Endothelial cell of umbilical vein (primary cell): Measurements from ENCODE around the gene RETREG2. TPM values are rescaled to one million over a fixed set of nuclear protein-coding genes. Genes with fewer than 3 reads are reported as not detected.

Source experiments
- BruUV-seq: library from RNA; stranded (reverse); fragments of 400-500 nt; replicated peaks from 2 replicates; lab custom pipeline; 2021; lab: Mats Ljungman, UMichigan
- CTCF ChIA-PET: fragments of 300-600, 350-600 bp; sonication (Branson Sonifier 250); formaldehyde crosslinking; loops from one replicate; lab custom pipeline; 2021; ENCODE audit warnings: antibody characterized with exemption, inconsistent platforms; lab: Charles Lee
- POLR2A ChIA-PET: fragments of 300-600, 350-600 bp; sonication (Branson Sonifier 250); formaldehyde crosslinking; loops from one replicate; lab custom pipeline; 2021; ENCODE audit warnings: antibody characterized with exemption, inconsistent platforms; lab: Charles Lee
- DNase-seq: peaks from one replicate; pipeline ENCODE4 v3.0.0-alpha.2; 2011; ENCODE audit warnings: low read depth, low spot score
- FAIRE-seq: peaks from 2 replicates; lab custom pipeline; 2011; peaks lifted over from hg19 to GRCh38; lab: Jason Lieb, UNC
- H2AFZ ChIP-seq: 2 replicates; pipeline ENCODE4 v1.6.0; 2012; ENCODE audit warnings: low read depth, low read length, control low read depth, inconsistent platforms
- H3K27ac ChIP-seq: 2 replicates; pipeline ENCODE4 v1.5.1; 2011; ENCODE audit warnings: low read depth, mild to moderate bottlenecking, control low read depth, low read length, moderate library complexity; ENCODE audit not compliant: insufficient read depth
- H3K27me3 ChIP-seq, 2 experiments: 2 replicates each; pipeline versions ENCODE4 v1.6.0 to v1.6.1; 2011; ENCODE audit warnings: low read length in 2 of 2, mixed read lengths in 1 of 2; ENCODE audit not compliant: control insufficient read depth in 2 of 2, insufficient read depth in 2 of 2
- H3K36me3 ChIP-seq, 2 experiments: 2 replicates in 1 of 2; 3 replicates in 1 of 2; pipeline ENCODE4 v1.5.1; 2011; ENCODE audit warnings: low read length in 2 of 2, mild to moderate bottlenecking in 1 of 2, moderate library complexity in 1 of 2; ENCODE audit not compliant: control insufficient read depth in 2 of 2, insufficient read depth in 2 of 2; ENCODE audit errors: extremely low read depth in 1 of 2
- H3K4me1 ChIP-seq: 3 replicates; pipeline ENCODE4 v1.5.1; 2011; ENCODE audit warnings: mild to moderate bottlenecking, low read length; ENCODE audit not compliant: control insufficient read depth, insufficient read depth; ENCODE audit errors: extremely low read depth
- H3K4me2 ChIP-seq: 2 replicates; pipeline ENCODE4 v1.6.1; 2011; ENCODE audit warnings: low read length, control low read depth, mixed read lengths; ENCODE audit not compliant: insufficient read depth
- H3K4me3 ChIP-seq, 3 experiments: fragments of 200-600 bp in 1 of 3; sonication (generic), shearing (Covaris generic) in 1 of 3; replicated peaks in 1 of 3; 2 replicates each; pipeline ENCODE4 v1.5.1; 2011 to 2016; ENCODE audit warnings: control low read depth in 3 of 3, low read length in 3 of 3, mild to moderate bottlenecking in 2 of 3, inconsistent platforms in 1 of 3, low read depth in 1 of 3, moderate library complexity in 1 of 3; ENCODE audit not compliant: insufficient read depth in 1 of 3
- H3K79me2 ChIP-seq: 2 replicates; pipeline ENCODE4 v1.6.0; 2012; ENCODE audit warnings: low read length, inconsistent platforms; ENCODE audit not compliant: control insufficient read depth, insufficient read depth
- H3K9ac ChIP-seq: replicated peaks from 2 replicates; pipeline ENCODE3; 2011; ENCODE audit warnings: low read length, control low read depth; ENCODE audit not compliant: insufficient read depth; ENCODE audit errors: extremely low read depth
- H3K9me1 ChIP-seq: replicated peaks from 3 replicates; pipeline ENCODE4 v1.6.0; 2011; ENCODE audit warnings: mild to moderate bottlenecking, low read length; ENCODE audit not compliant: control insufficient read depth, insufficient read depth; ENCODE audit errors: extremely low read depth
- H3K9me3 ChIP-seq: replicated peaks from 2 replicates; pipeline ENCODE4 v1.5.1; 2012; ENCODE audit warnings: low read length, inconsistent platforms; ENCODE audit not compliant: control insufficient read depth, insufficient read depth
- H4K20me1 ChIP-seq: replicated peaks from 2 replicates; pipeline ENCODE3; 2011; ENCODE audit warnings: mild to moderate bottlenecking, low read length; ENCODE audit not compliant: control insufficient read depth, insufficient read depth; ENCODE audit errors: extremely low read depth
- EZH2 ChIP-seq: IDR thresholded peaks from 2 replicates; pipeline ENCODE4 v1.6.1; 2012; ENCODE audit warnings: borderline replicate concordance, low read depth, mild to moderate bottlenecking, moderate library complexity, low read length, inconsistent platforms; ENCODE audit not compliant: severe bottlenecking
- JUN ChIP-seq: IDR thresholded peaks from 2 replicates; pipeline ENCODE4 v1.6.1; 2011; ENCODE audit warnings: borderline replicate concordance, low read depth; ENCODE audit not compliant: insufficient read length, insufficient read depth
- MAX ChIP-seq: IDR thresholded peaks from 2 replicates; pipeline ENCODE4 v1.6.1; 2011; ENCODE audit not compliant: insufficient read depth, insufficient read length
- MYC ChIP-seq: IDR thresholded peaks from one replicate; pipeline ENCODE4 v1.6.1; 2011; ENCODE audit warnings: mild to moderate bottlenecking, low read depth, low read length
- POLR2A ChIP-seq: IDR thresholded peaks from 2 replicates; pipeline ENCODE4 v1.6.1; 2012; ENCODE audit warnings: low read depth, mild to moderate bottlenecking, control low read depth, low read length
- POLR2AphosphoS5 ChIP-seq: IDR thresholded peaks from 2 replicates; pipeline ENCODE4 v1.6.1; 2012; ENCODE audit warnings: low read depth, mild to moderate bottlenecking, control low read depth, low read length, moderate library complexity; ENCODE audit not compliant: insufficient read depth
- dilution Hi-C: fragments of 300-500 bp; cut with MboI; formaldehyde crosslinking; loops from one replicate; pipeline ENCODE4 v1.15.0; 2019; ENCODE audit warnings: low sequenced_read_pairs; ENCODE audit not compliant: extremely low pct_ligation_motif_present
- intact Hi-C: fragments of 100-400 bp; cut with micrococcal nuclease; formaldehyde crosslinking; loops from one replicate; pipeline ENCODE4 v1.10.0; 2022
- polyA plus RNA-seq, 4 experiments: library from polyadenylated mRNA; depleted of rRNA in 3 of 4; stranded (reverse) in 3 of 4; unstranded in 1 of 4; fragments of >200 nt; gene quantifications; 2 replicates each; pipeline versions ENCODE4 v1.2.1 to v1.2.3, GENCODE V29; 2011 to 2012; ENCODE audit warnings: missing spikeins in 1 of 4
- total RNA-seq: library from RNA; stranded (reverse); gene quantifications from 2 replicates; pipeline ENCODE4 v1.2.3, GENCODE V29; 2021
- TF ChIP-seq, protein P1 (sequence below), 2 donors: IDR thresholded peaks; 1 replicate in 1 of 2; 2 replicates in 1 of 2; pipeline ENCODE4 v1.5.1; 2011; ENCODE audit warnings: low read length in 2 of 2, mild to moderate bottlenecking in 2 of 2, moderate library complexity in 2 of 2, control low read depth in 1 of 2, inconsistent platforms in 1 of 2, low read depth in 1 of 2; ENCODE audit not compliant: insufficient read depth in 1 of 2; ENCODE audit errors: extremely low read depth in 1 of 2

The RETREG2 gene
- total and polyA plus RNA-seq, 2 donors (not counting 3 experiments of a cell fraction or from before 2014, with no cell fraction given), result 59.5 to 76.1 TPM

- no peaks in the 10 kb centered on the region for H3K27me3 ChIP-seq
- BruUV-seq, result no TSS peak
- intact Hi-C loops (no loop called here), dilution Hi-C loops (no loop called here)
- no peak for DNase-seq
- no peak overlapping the region for H2AFZ ChIP-seq
- no peak for TF ChIP-seq MAX
- no peak for TF ChIP-seq EZH2
- no peak overlapping the region for H3K27ac ChIP-seq
- no peak overlapping the region for H3K4me2 ChIP-seq
- CTCF ChIA-PET, result no interaction called here
- no peaks in the 10 kb centered on the region for H3K9me3 ChIP-seq
- POLR2A ChIA-PET, result no interaction called here
- H3K36me3 ChIP-seq, result peaks cover 0 to 7% of the 10 kb centered on the region in 2 experiments
- H3K79me2 ChIP-seq, result no peaks in the 10 kb centered on the region
- H3K4me3 ChIP-seq, result no peak overlapping the region
- no peaks in the 10 kb centered on the region for H3K9me1 ChIP-seq
- H4K20me1 ChIP-seq, result peaks cover 3% of the 10 kb centered on the region
- H3K9ac ChIP-seq, result no peak overlapping the region
- no peaks in the 10 kb centered on the region for H3K4me1 ChIP-seq
- no peak for FAIRE-seq
These were observed 10.1 kb upstream of the RETREG2 start for GRCh38 chr2:219167997-219168396.

DNA sequence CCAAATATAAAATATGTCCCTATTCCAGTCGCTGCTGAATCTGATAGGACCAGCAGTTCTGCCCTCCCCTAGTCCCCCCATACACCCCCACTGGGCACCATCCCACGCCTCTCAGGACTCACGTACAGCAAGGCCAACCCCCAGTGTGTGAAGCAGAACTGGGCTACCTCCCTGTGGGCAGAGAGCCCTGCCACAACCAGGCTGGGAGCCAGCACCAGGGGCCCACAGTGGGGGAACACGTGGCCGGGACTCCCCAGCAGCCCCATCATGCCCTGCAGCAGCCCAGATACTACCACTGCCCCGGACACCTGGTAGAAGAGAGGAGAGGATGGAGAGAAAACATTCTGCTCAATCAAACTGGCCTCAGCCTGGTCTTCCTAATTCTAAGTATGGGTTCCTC, 9.5 kb upstream of the RETREG2 start:
- dilution Hi-C loops, result no loop called here
- Histone ChIP-seq H3K4me2 (no peak overlapping the region), H3K79me2 (no peaks in the 10 kb centered on the region), H3K9me3 (no peaks in the 10 kb centered on the region), H3K4me3 (no peak overlapping the region), H2AFZ (no peak overlapping the region), H3K4me1 (no peaks in the 10 kb centered on the region), H3K9ac (no peak overlapping the region), H3K9me1 (no peaks in the 10 kb centered on the region), H4K20me1 (peaks cover 3% of the 10 kb centered on the region), H3K36me3 (peaks cover 0 to 11% of the 10 kb centered on the region in 2 experiments), H3K27me3 (no peaks in the 10 kb centered on the region), H3K27ac (no peak overlapping the region)
- FAIRE-seq (no peak), DNase-seq (no peak)
- intact Hi-C loops, result no loop called here
- ChIA-PET POLR2A (no interaction called here), CTCF (no interaction called here)
- BruUV-seq, result no TSS peak
- TF ChIP-seq POLR2AphosphoS5, result no peak
- TF ChIP-seq POLR2A, result no peak
- TF ChIP-seq JUN, result no peak
- TF ChIP-seq, protein P1, sequence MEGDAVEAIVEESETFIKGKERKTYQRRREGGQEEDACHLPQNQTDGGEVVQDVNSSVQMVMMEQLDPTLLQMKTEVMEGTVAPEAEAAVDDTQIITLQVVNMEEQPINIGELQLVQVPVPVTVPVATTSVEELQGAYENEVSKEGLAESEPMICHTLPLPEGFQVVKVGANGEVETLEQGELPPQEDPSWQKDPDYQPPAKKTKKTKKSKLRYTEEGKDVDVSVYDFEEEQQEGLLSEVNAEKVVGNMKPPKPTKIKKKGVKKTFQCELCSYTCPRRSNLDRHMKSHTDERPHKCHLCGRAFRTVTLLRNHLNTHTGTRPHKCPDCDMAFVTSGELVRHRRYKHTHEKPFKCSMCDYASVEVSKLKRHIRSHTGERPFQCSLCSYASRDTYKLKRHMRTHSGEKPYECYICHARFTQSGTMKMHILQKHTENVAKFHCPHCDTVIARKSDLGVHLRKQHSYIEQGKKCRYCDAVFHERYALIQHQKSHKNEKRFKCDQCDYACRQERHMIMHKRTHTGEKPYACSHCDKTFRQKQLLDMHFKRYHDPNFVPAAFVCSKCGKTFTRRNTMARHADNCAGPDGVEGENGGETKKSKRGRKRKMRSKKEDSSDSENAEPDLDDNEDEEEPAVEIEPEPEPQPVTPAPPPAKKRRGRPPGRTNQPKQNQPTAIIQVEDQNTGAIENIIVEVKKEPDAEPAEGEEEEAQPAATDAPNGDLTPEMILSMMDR (IDR thresholded peaks at IDR 0.05; ENCODE audit: extremely low read depth in 1 of 2, insufficient read depth in 1 of 2, low read depth in 1 of 2, low read length in 2 of 2), result no peak
- no peak for TF ChIP-seq MAX
- no peak for TF ChIP-seq MYC
